Mesenchymal stem cell (in vitro differentiated cells and primary cell): ENCODE measurements around the gene ABHD5.

Experiments
- DNase-seq: peaks from one replicate; pipeline ENCODE4 v3.0.0-alpha.2; 2013
- H2AFZ ChIP-seq: one replicate; pipeline ENCODE4 v1.6.1; 2013; ENCODE audit warnings: low read depth, mild to moderate bottlenecking, control low read depth, inconsistent platforms, low read length, moderate library complexity
- H2AK5ac ChIP-seq: 2 replicates; pipeline ENCODE4 v1.6.1; 2013; ENCODE audit warnings: low read length, moderate library complexity, mild to moderate bottlenecking, inconsistent platforms; ENCODE audit not compliant: severe bottlenecking
- H2BK120ac ChIP-seq: one replicate; pipeline ENCODE4 v1.6.1; 2013; ENCODE audit warnings: low read depth, mild to moderate bottlenecking, inconsistent platforms, low read length, moderate library complexity
- H2BK12ac ChIP-seq, 2 experiments: one replicate each; pipeline ENCODE4 v1.6.1; 2013; ENCODE audit warnings: inconsistent platforms in 2 of 2, low read length in 2 of 2, mild to moderate bottlenecking in 2 of 2, moderate library complexity in 2 of 2, control low read depth in 1 of 2
- H2BK15ac ChIP-seq: one replicate; pipeline ENCODE4 v1.6.1; 2013; ENCODE audit warnings: mild to moderate bottlenecking, low read depth, inconsistent platforms; ENCODE audit not compliant: poor library complexity, severe bottlenecking
- H2BK5ac ChIP-seq: 2 replicates; pipeline ENCODE4 v1.6.1; 2013; ENCODE audit warnings: low read depth, mild to moderate bottlenecking, low read length, control low read depth, inconsistent platforms; ENCODE audit not compliant: poor library complexity, severe bottlenecking
- H3K14ac ChIP-seq, 2 experiments: one replicate each; pipeline ENCODE4 v1.6.1; 2013; ENCODE audit warnings: inconsistent platforms in 2 of 2, low read length in 2 of 2, control low read depth in 1 of 2, mild to moderate bottlenecking in 1 of 2, moderate library complexity in 1 of 2
- H3K18ac ChIP-seq, 2 experiments: one replicate each; pipeline ENCODE4 v1.6.1; 2013; ENCODE audit warnings: inconsistent platforms in 2 of 2, low read length in 2 of 2, control low read depth in 1 of 2, low read depth in 1 of 2, mild to moderate bottlenecking in 1 of 2
- H3K23ac ChIP-seq, 2 experiments: one replicate each; pipeline ENCODE4 v1.6.1; 2013; ENCODE audit warnings: inconsistent platforms in 2 of 2, low read length in 2 of 2, mild to moderate bottlenecking in 2 of 2, moderate library complexity in 2 of 2, control low read depth in 1 of 2
- H3K27ac ChIP-seq: 2 replicates; pipeline ENCODE4 v1.5.1; 2013; ENCODE audit warnings: mild to moderate bottlenecking, moderate library complexity, low read length, control low read depth, inconsistent platforms; ENCODE audit not compliant: poor library complexity, severe bottlenecking
- H3K27me3 ChIP-seq, 2 experiments: 2 replicates each; pipeline versions ENCODE4 v1.6.1 to v1.7.0; 2013; ENCODE audit warnings: low read length in 2 of 2, mild to moderate bottlenecking in 2 of 2, moderate library complexity in 2 of 2, control low read depth in 1 of 2, inconsistent platforms in 1 of 2; ENCODE audit not compliant: control insufficient read depth in 1 of 2, insufficient read depth in 1 of 2
- H3K36me3 ChIP-seq, 2 experiments: 2 replicates each; pipeline versions ENCODE4 v1.6.1 to v1.7.0; 2013; ENCODE audit warnings: low read length in 2 of 2, control low read depth in 1 of 2, inconsistent platforms in 1 of 2, low read depth in 1 of 2, mild to moderate bottlenecking in 1 of 2; ENCODE audit not compliant: insufficient read depth in 2 of 2, control insufficient read depth in 1 of 2
- H3K4ac ChIP-seq, 2 experiments: one replicate each; pipeline ENCODE4 v1.6.1; 2013; ENCODE audit warnings: inconsistent platforms in 2 of 2, low read length in 2 of 2, mild to moderate bottlenecking in 2 of 2, moderate library complexity in 2 of 2, control low read depth in 1 of 2, low read depth in 1 of 2
- H3K4me1 ChIP-seq: 2 replicates; pipeline ENCODE4 v1.6.1; 2013; ENCODE audit warnings: low read depth, low read length, control low read depth; ENCODE audit not compliant: control insufficient read depth, insufficient read depth
- H3K4me2 ChIP-seq: 2 replicates; pipeline ENCODE4 v1.6.1; 2013; ENCODE audit warnings: low read length, mild to moderate bottlenecking, inconsistent platforms; ENCODE audit not compliant: poor library complexity, severe bottlenecking
- H3K4me3 ChIP-seq, 2 experiments: 2 replicates each; pipeline versions ENCODE4 v1.5.1 to v1.7.0; 2013; ENCODE audit warnings: low read length in 2 of 2, mild to moderate bottlenecking in 2 of 2, control low read depth in 1 of 2, low read depth in 1 of 2; ENCODE audit not compliant: insufficient read depth in 1 of 2
- H3K79me1 ChIP-seq: replicated peaks from 2 replicates; pipeline ENCODE4 v1.6.1; 2013; ENCODE audit warnings: mild to moderate bottlenecking, control low read depth, low read length, inconsistent platforms; ENCODE audit not compliant: poor library complexity, severe bottlenecking
- H3K9ac ChIP-seq: 2 replicates; pipeline ENCODE4 v1.7.0; 2013; ENCODE audit warnings: mild to moderate bottlenecking, low read length, moderate library complexity
- H3K9me3 ChIP-seq: 2 replicates; pipeline ENCODE4 v1.7.0; 2013; ENCODE audit warnings: mild to moderate bottlenecking, low read length; ENCODE audit not compliant: control insufficient read depth
- H4K8ac ChIP-seq: one replicate; pipeline ENCODE4 v1.6.1; 2013; ENCODE audit warnings: inconsistent platforms, mild to moderate bottlenecking, low read length, moderate library complexity
- H4K91ac ChIP-seq: one replicate; pipeline ENCODE4 v1.6.1; 2013; ENCODE audit warnings: mild to moderate bottlenecking, low read length, inconsistent platforms
- WGBS: methylation state at CpG from one replicate; pipeline ENCODE4 v1.1.7; 2013; ENCODE audit warnings: mixed read lengths; 5-methylcytosine and 5-hydroxymethylcytosine counted together

ABHD5 gene

GRCh38 chr3:43709022-43709421 is 18.3 kb downstream of the ABHD5 start:
- H2AK5ac ChIP-seq = no peak overlapping the region
- peak; percentile 86 for DNase-seq
- no peak overlapping the region for H3K18ac ChIP-seq
- no peak overlapping the region for H3K14ac ChIP-seq
- WGBS = no CpG with 5 or more reads among the region's 1 CpG
- no peak overlapping the region for H3K4me3 ChIP-seq
- peaks cover 1% of the 10 kb centered on the region for H3K79me1 ChIP-seq
- no peaks in the 10 kb centered on the region for H3K9me3 ChIP-seq
- H3K36me3 ChIP-seq = peaks cover 5 to 33% of the 10 kb centered on the region in 2 experiments
- no peak overlapping the region for H4K8ac ChIP-seq
- no peak overlapping the region for H2BK120ac ChIP-seq
- no peak overlapping the region for H2BK5ac ChIP-seq
- H3K4ac ChIP-seq = no peak overlapping the region
- H3K4me1 ChIP-seq = peaks cover 4% of the 10 kb centered on the region
- H3K9ac ChIP-seq = peak overlapping the region; percentile 73
- H2BK15ac ChIP-seq = no peak overlapping the region
- no peaks in the 10 kb centered on the region for H3K27me3 ChIP-seq
- H3K4me2 ChIP-seq = no peak overlapping the region
- H3K23ac ChIP-seq = no peak overlapping the region
- no peak overlapping the region for H2AFZ ChIP-seq
- H2BK12ac ChIP-seq = no peak overlapping the region
- H4K91ac ChIP-seq = no peak overlapping the region
- H3K27ac ChIP-seq = no peak overlapping the region

- no peak for DNase-seq
- H2BK120ac ChIP-seq = no peak overlapping the region
- H2AFZ ChIP-seq = no peak overlapping the region
- H3K27me3 ChIP-seq = no peaks in the 10 kb centered on the region
- no peak overlapping the region for H2BK15ac ChIP-seq
- no peak overlapping the region for H4K8ac ChIP-seq
- H3K79me1 ChIP-seq = peaks cover 1% of the 10 kb centered on the region
- no peak overlapping the region for H3K18ac ChIP-seq
- H2BK5ac ChIP-seq = no peak overlapping the region
- no peak overlapping the region for H3K4ac ChIP-seq
- peaks cover 5 to 44% of the 10 kb centered on the region in 2 experiments for H3K36me3 ChIP-seq
- no peak overlapping the region for H3K23ac ChIP-seq
- H3K27ac ChIP-seq = no peak overlapping the region
- peaks cover 4% of the 10 kb centered on the region for H3K4me1 ChIP-seq
- no peak overlapping the region for H3K4me2 ChIP-seq
- no peak overlapping the region for H3K9ac ChIP-seq
- H3K4me3 ChIP-seq = no peak overlapping the region
- H2BK12ac ChIP-seq = no peak overlapping the region
- no peak overlapping the region for H2AK5ac ChIP-seq
- H3K9me3 ChIP-seq = no peaks in the 10 kb centered on the region
- H3K14ac ChIP-seq = no peak overlapping the region
- H4K91ac ChIP-seq = no peak overlapping the region
Observed at GRCh38 chr3:43710607-43711006, 19.9 kb downstream of the ABHD5 start.

- Histone ChIP-seq H3K27me3 (no peaks in the 10 kb centered on the region), H4K8ac (no peak overlapping the region), H3K4ac (no peak overlapping the region), H3K18ac (no peak overlapping the region), H2BK120ac (no peak overlapping the region), H3K79me1 (no peaks in the 10 kb centered on the region), H4K91ac (no peak overlapping the region), H2AFZ (no peak overlapping the region), H3K4me3 (no peak overlapping the region), H2BK12ac (no peak overlapping the region), H2AK5ac (no peak overlapping the region), H3K4me1 (no peaks in the 10 kb centered on the region), H2BK5ac (no peak overlapping the region), H3K27ac (no peak overlapping the region), H3K14ac (no peak overlapping the region), H3K4me2 (no peak overlapping the region), H3K9me3 (no peaks in the 10 kb centered on the region), H2BK15ac (no peak overlapping the region), H3K23ac (no peak overlapping the region), H3K36me3 (peaks cover 4 to 64% of the 10 kb centered on the region in 2 experiments), H3K9ac (no peak overlapping the region)
- DNase-seq = no peak
- 100% methylated on average over 1 of the region's 2 CpGs for WGBS
Observed at GRCh38 chr3:43718296-43718695, 27.6 kb downstream of the ABHD5 start.

GRCh38 chr3:43723121-43723734 is 32.5 kb downstream of the ABHD5 start:
- no peak overlapping the region for H4K91ac ChIP-seq
- no peak for DNase-seq

More at GRCh38 chr3:43723121-43723734, 32.5 kb downstream of the ABHD5 start:
- Histone ChIP-seq H2AK5ac (no peak overlapping the region), H3K4me3 (no peak overlapping the region), H3K4me1 (peaks cover 7% of the 10 kb centered on the region), H4K8ac (no peak overlapping the region), H3K27me3 (no peaks in the 10 kb centered on the region), H3K18ac (no peak overlapping the region), H3K36me3 (peaks cover 0 to 25% of the 10 kb centered on the region in 2 experiments), H3K23ac (no peak overlapping the region), H3K4ac (no peak overlapping the region), H2BK120ac (no peak overlapping the region), H2BK5ac (no peak overlapping the region), H3K27ac (no peak overlapping the region), H3K4me2 (no peak overlapping the region), H2BK12ac (no peak overlapping the region), H2BK15ac (no peak overlapping the region), H2AFZ (no peak overlapping the region), H3K79me1 (no peaks in the 10 kb centered on the region), H3K9me3 (no peaks in the 10 kb centered on the region), H3K14ac (no peak overlapping the region), H3K9ac (peak overlapping the region; percentile 86)
- WGBS = 95% methylated on average over 2 of the region's 3 CpGs
